Skeletal muscle satellite cell (primary cell): ENCODE results near the gene UBAP1L.

Experiments used
- H3K27me3 ChIP-seq: 2 replicates; pipeline ENCODE4 v1.7.0; 2013; ENCODE audit warnings: low read length; ENCODE audit not compliant: control insufficient read depth, insufficient read depth
- H3K36me3 ChIP-seq: 2 replicates; pipeline ENCODE4 v1.7.0; 2013; ENCODE audit warnings: mild to moderate bottlenecking, control low read depth, low read length; ENCODE audit not compliant: insufficient read depth
- H3K4me1 ChIP-seq: 2 replicates; pipeline ENCODE4 v1.7.0; 2013; ENCODE audit warnings: low read length; ENCODE audit not compliant: control insufficient read depth, insufficient read depth
- H3K4me2 ChIP-seq: 2 replicates; pipeline ENCODE4 v1.7.0; 2013; ENCODE audit warnings: mild to moderate bottlenecking, low read length
- H3K4me3 ChIP-seq: 2 replicates; pipeline ENCODE4 v1.7.0; 2013; ENCODE audit warnings: low read length
- H3K9ac ChIP-seq: 2 replicates; pipeline ENCODE4 v1.7.0; 2013; ENCODE audit warnings: mild to moderate bottlenecking, low read depth, low read length, moderate library complexity
- H3K9me3 ChIP-seq: replicated peaks from 2 replicates; pipeline ENCODE4 v1.7.0; 2013; ENCODE audit warnings: mild to moderate bottlenecking, control low read depth, low read length

UBAP1L gene

DNA sequence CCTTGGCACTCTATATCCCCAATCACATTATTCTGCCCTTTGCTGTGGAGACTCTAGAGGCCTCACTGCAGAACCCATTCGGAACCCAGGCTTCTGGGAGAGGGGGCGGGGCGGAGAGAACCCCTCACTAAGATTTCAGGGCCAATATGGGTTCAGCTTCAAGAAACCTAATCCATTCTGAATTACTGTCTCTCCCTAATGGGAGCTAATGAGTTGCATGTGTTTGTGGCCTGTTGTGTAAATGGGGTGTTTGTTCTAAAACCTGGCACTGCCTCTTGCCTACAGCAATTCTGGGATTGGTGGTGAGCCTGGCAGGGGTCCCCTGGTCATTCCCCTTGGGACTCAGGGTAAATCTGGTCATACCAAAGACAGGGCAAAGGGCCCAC, 46.6 kb downstream of the UBAP1L start:
- Histone ChIP-seq H3K9ac (no peak overlapping the region), H3K27me3 (peaks cover 49% of the 10 kb centered on the region), H3K4me1 (peaks cover 17% of the 10 kb centered on the region), H3K36me3 (no peaks in the 10 kb centered on the region), H3K9me3 (no peaks in the 10 kb centered on the region), H3K4me2 (no peak overlapping the region), H3K4me3 (no peak overlapping the region)

DNA sequence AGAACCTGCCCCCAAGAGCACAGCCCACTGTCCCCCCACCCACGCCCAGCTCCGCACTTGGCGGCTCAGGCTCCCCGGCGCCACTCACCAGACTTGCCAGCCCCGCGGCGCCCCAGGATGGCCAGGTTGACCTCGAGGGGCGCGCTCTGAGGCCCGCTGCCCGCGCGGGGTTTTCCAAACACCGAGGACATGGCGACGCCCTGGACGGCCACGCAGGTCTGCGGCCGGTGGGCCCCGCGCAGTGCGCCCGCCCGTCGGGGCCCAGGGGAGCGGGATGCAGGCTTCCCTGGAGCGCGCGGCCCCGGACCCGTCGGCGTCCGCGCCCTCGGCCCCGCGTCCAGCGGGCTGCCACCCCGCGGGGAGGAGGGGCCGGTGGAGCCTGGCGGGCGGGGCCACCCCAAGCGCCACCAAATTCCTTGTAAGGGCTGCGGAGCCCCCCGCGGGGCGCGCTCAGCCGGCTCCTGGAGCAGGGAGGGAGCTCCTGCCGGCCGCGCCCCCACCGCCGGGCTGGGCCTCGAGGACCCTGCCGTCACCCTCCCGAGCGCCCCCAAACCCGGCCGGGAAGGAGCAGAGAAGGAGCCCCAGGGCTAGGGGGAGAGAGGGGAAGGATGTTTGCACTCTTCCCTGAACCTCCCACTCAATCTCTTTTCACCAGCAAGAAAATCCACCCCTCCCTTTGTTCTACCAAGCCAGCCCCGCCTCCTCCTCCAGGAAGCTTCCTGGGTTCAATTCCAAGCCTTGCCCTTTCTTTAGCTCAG, 47.2 kb downstream of the UBAP1L start, which contains the start of gene RASL12:
Gene RASL12, minus strand, starts transcription at position 347 of the 758 bp plus-strand sequence. Its CDS starts 156 bp downstream, at position 191.
- Histone ChIP-seq H3K36me3 (no peaks in the 10 kb centered on the region), H3K4me3 (peak within 1 kb of the TSS; percentile 40), H3K9ac (no peak within 1 kb of the TSS), H3K4me2 (peak within 1 kb of the TSS; percentile 36), H3K27me3 (peaks cover 54% of the 10 kb centered on the region), H3K9me3 (no peaks in the 10 kb centered on the region), H3K4me1 (peaks cover 17% of the 10 kb centered on the region)

DNA sequence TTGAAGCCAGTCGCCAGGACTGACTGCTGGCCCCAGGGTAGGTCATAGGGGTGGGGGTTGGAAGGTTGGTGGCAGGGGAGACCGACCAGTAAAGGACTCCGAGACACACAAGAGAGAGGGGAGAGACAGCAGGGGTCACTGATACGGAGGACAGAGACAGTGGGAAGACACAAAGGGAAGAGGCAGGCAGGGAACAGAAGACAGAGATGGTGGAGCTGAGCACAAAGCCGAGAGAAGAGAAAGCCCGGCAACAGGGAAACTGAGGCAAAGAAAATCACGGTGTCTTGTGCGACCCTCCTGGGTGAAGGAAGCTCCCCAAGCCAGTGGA, 47.7 kb downstream of the UBAP1L start:
- Histone ChIP-seq H3K4me2 (peak overlapping the region; percentile 36), H3K36me3 (no peaks in the 10 kb centered on the region), H3K4me1 (peaks cover 17% of the 10 kb centered on the region), H3K9me3 (no peaks in the 10 kb centered on the region), H3K9ac (no peak overlapping the region), H3K4me3 (no peak overlapping the region), H3K27me3 (peaks cover 59% of the 10 kb centered on the region)

DNA sequence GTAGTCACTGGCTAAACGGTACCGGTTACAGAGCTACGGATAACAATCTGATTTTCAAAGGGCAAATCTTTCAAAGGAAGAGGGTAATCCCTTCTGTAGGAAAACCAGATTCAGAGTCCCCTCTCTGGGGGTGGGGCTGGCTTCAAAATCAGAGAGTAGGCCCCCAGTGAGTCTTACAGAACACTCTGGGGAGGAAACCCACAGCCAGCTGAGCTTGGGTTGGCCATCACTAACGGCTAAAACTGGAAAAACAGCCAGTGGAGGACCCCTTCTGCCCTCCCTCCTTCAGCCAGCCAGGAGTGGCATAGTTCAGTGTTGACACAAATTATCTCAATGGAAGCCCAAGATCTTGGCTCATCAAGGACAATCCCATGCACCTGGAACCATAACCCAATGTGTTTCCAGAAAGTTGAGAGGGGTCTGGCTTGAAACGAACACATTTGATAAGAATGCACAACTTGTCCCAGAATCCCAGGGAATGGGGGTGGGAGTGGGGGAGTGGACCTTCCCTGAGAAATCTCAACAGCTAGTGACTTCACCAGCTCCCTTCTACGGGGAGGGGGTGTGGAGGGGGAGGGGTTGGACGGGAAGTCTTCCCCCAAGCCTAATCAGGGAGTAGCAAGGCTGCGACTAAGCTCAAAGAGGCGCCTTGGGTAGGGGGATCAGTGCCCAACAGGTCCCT, 48.2 kb downstream of the UBAP1L start:
- H3K4me2 ChIP-seq: no peak overlapping the region
- no peak overlapping the region for H3K4me3 ChIP-seq
- no peaks in the 10 kb centered on the region for H3K36me3 ChIP-seq
- peaks cover 60% of the 10 kb centered on the region for H3K27me3 ChIP-seq
- peaks cover 17% of the 10 kb centered on the region for H3K4me1 ChIP-seq
- no peak overlapping the region for H3K9ac ChIP-seq
- H3K9me3 ChIP-seq: no peaks in the 10 kb centered on the region

DNA sequence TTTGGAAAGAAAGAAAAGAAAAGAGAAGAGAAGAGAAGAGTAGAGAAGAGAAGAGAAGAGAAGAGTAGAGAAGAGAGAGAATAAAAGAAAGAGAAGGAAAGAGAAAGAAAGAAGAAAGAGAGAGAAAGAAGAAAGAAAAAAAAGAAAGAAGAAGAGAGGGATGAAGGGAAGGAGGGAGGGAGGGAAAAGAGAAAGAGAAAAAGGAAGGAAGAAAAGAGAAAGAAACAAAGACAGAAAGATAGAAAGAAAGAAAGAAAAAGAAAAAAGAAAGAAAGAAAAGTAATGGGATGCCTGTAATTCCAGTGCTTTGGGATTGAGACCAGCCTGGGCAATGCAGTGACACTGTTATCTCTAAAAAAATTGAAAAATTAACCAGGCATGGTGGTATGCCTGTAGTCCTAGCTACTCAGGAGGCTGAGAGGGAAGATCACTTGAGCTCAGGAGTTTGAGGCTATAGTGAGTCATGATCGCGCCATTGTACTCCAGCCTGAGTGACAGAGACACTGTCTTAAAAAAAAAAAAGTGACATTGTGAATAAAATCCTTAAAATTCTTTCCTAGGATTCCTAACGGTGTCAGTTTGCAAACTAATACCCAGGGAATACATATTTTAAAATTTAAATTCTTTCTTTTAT, 48.9 kb downstream of the UBAP1L start:
- no peaks in the 10 kb centered on the region for H3K36me3 ChIP-seq
- H3K9me3 ChIP-seq: no peaks in the 10 kb centered on the region
- H3K9ac ChIP-seq: no peak overlapping the region
- no peak overlapping the region for H3K4me2 ChIP-seq
- no peak overlapping the region for H3K4me3 ChIP-seq
- peaks cover 55% of the 10 kb centered on the region for H3K27me3 ChIP-seq
- H3K4me1 ChIP-seq: peaks cover 17% of the 10 kb centered on the region

DNA sequence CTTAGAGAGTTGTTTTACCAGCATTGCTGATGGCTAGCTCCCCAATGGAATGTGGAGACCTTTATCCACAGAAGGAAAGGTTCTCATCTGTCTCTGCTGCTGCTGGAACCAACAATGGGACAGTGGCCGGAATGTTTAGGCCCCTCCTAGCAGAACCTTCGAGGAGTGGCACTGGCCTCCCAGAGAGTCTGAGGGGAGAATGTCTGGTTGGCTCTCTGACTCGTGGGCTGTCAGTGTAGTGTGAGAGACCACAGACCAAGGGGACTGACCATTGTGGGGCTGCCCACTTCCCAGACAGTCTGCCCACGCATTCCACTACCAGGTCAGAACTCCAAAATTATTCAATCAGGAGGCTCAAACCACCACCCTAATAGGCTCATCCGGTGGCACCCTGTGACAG, 52.3 kb downstream of the UBAP1L start:
- Histone ChIP-seq H3K36me3 (no peaks in the 10 kb centered on the region), H3K9me3 (no peaks in the 10 kb centered on the region), H3K4me3 (no peak overlapping the region), H3K27me3 (peaks cover 62% of the 10 kb centered on the region), H3K4me2 (no peak overlapping the region), H3K4me1 (peaks cover under 1% of the 10 kb centered on the region), H3K9ac (no peak overlapping the region)

DNA sequence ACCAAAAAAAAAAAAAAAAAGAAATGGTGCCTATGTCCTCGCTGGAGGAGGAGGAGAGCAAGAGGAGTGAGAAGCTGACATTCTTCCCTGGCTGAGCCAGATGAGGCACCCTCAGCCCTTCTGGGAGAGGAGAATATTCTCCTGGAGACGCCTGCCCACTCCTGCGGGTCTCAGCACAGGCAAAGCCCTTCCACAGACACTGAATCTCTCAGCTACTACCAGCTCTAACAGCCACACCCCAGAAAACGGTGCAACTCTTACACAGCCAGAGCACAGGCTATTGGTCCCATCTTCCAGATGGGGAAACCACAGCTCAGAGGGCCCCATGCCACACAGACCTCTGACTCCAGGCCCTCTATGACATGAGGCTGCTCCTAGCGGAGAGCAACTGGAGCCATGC, 52.9 kb downstream of the UBAP1L start:
- no peak overlapping the region for H3K4me2 ChIP-seq
- H3K36me3 ChIP-seq: no peaks in the 10 kb centered on the region
- no peak overlapping the region for H3K9ac ChIP-seq
- H3K27me3 ChIP-seq: peaks cover 55% of the 10 kb centered on the region
- H3K4me1 ChIP-seq: peaks cover 5% of the 10 kb centered on the region
- no peak overlapping the region for H3K4me3 ChIP-seq
- H3K9me3 ChIP-seq: no peaks in the 10 kb centered on the region

DNA sequence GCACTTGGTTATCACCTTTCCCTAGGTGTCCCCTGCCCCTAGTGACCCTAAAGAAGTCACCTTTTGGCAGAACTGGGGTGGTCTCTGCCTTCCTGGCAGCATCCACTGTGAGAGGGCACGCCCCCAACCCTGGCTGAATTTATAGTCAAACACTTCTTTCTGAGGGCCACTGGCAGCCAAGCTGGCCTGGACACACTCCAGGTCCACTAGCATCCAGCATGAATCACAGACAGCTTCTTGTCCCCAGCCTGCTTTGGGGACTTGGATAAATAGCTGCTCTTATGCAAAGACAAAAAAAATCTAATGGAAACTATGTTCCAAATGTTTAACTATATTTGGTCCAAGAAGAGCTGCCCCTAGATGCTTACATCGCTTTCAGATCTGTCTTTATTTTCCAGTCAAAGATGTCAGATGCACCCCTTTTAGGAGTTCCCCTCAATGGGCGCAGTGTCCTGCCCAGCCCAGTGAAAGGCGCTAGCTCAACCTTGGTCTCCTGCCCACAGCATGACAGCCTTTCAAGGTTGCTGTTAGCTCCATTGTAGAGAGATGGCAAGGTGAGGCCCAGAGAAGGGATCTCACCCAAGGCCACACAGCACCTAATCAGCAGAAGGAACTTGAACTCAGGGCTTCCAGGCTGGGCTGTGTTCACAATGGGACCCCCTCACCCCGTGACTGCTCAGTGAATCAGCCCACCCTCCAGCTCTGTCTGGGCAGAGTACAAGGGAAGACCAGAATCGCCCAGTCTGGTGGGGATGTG, 54.2 kb downstream of the UBAP1L start:
- H3K9ac ChIP-seq: no peak overlapping the region
- H3K9me3 ChIP-seq: no peaks in the 10 kb centered on the region
- H3K27me3 ChIP-seq: peaks cover 46% of the 10 kb centered on the region
- H3K36me3 ChIP-seq: no peaks in the 10 kb centered on the region
- no peak overlapping the region for H3K4me3 ChIP-seq
- peaks cover 6% of the 10 kb centered on the region for H3K4me1 ChIP-seq
- no peak overlapping the region for H3K4me2 ChIP-seq

DNA sequence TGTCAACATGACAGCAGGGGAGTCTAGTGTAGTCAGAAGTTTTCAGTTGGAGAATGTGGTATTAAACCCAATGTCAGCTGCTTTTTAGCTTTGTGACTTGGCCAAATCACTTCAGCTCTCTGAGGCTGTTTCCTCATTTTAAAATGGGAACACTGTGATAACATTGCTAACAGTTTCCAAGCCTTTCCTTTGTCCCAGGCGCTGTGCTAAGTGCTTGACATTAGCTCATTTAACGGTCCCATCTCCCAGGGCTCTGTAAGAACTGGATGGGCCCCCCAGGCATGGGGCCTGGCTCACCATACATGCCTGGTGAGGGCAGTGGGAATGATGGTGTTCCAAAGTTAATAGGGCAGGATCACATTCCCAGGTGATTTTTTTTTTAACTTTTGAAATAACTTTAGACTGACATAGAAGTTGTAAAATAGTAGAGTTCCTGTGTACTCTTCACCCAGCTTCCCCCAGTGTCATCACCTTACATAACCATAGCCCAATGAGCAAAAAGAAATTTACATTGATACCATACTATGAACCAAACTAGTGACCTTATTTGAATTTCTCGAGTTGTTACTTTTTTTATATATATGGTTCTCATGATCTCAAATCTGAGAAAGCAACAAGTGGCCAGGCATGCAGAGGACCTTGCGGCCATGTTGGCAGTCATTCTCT, 54.9 kb downstream of the UBAP1L start:
- Histone ChIP-seq H3K36me3 (no peaks in the 10 kb centered on the region), H3K4me3 (no peak overlapping the region), H3K27me3 (peaks cover 42% of the 10 kb centered on the region), H3K9ac (no peak overlapping the region), H3K4me1 (peaks cover 8% of the 10 kb centered on the region), H3K4me2 (no peak overlapping the region), H3K9me3 (no peaks in the 10 kb centered on the region)

DNA sequence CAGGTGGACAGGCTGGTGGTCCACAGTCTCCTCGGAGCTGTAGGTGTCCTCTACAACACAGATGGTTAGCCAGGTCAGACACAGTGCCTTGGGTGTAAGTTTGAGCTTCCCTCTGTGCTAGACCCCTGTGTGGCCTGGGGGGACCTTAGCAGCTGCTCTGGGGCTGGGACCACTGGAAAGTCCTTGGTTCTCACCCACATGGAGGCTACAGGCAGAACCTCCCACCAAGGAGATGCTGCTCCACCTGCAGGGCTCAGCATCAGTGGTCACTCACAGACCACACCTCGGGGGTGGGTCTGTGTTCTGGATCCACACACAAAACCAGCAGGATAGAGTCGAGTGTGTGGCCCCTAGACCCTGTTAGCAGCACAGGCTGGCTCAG, 55.6 kb downstream of the UBAP1L start:
- H3K9me3 ChIP-seq: no peaks in the 10 kb centered on the region
- peaks cover 37% of the 10 kb centered on the region for H3K27me3 ChIP-seq
- no peak overlapping the region for H3K9ac ChIP-seq
- no peak overlapping the region for H3K4me2 ChIP-seq
- H3K4me3 ChIP-seq: no peak overlapping the region
- no peaks in the 10 kb centered on the region for H3K36me3 ChIP-seq
- H3K4me1 ChIP-seq: peaks cover 8% of the 10 kb centered on the region
